Hepatocyte (in vitro differentiated cells): ENCODE results near the gene MRTFA.

Source experiments
- CTCF ChIP-seq: fragments of 200-600 bp; sonication (generic); IDR thresholded peaks from 2 replicates; pipeline ENCODE4 v1.5.1; 2016; ENCODE audit warnings: antibody characterized with exemption, mild to moderate bottlenecking; ENCODE audit not compliant: poor library complexity
- EZH2 ChIP-seq: fragments of 200-600 bp; sonication (generic); IDR thresholded peaks from 2 replicates; pipeline ENCODE4 v1.6.1; 2016; ENCODE audit warnings: antibody characterized with exemption, mild to moderate bottlenecking, borderline replicate concordance
- EZH2phosphoT487 ChIP-seq: fragments of 200-600 bp; sonication (generic); IDR thresholded peaks from one replicate; pipeline ENCODE4 v1.6.1; 2018; ENCODE audit warnings: antibody characterized with exemption, mild to moderate bottlenecking, low read depth, moderate library complexity; ENCODE audit not compliant: unreplicated experiment, severe bottlenecking

DNA sequence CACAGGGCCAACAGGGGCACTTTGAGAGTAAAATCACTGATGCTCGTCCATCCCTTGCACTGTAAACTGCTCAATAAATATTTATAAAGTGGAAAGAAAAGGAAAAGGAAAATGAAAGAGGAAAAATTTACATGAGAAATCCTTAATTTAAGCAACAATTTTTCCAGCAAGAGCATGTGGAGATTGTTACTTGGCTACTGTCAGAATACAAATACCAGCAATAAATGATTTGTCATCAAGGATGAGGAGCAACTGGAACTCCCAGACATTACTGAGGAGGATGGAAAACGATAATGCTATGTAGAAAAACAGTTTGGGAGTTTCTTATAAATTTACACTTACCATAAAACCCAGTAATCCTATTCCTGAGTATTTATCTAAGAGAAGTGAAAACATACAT lies 143.1 kb downstream of the MRTFA start:
- TF ChIP-seq CTCF = no peak
- no peak for TF ChIP-seq EZH2
- TF ChIP-seq EZH2phosphoT487 = no peak
